ENCODE results near the gene C2CD4D.

C2CD4D gene

GRCh38 chr1:151832318-151832980 is 7.2 kb downstream of the C2CD4D start:
- DNase-seq: no peak

GRCh38 chr1:151831605-151832004 is 8.0 kb downstream of the C2CD4D start, which contains the start of gene RORC:
Gene RORC (minus strand): TSS chr1:151831802. CDS start chr1:151831764, 38 bp downstream.
- no peak for DNase-seq

GRCh38 chr1:151831256-151831591 is 8.4 kb downstream of the C2CD4D start:
- no peak for DNase-seq

- DNase-seq: no peak
Measured at GRCh38 chr1:151830055-151830454, 9.6 kb downstream of the C2CD4D start.

GRCh38 chr1:151829352-151830046 is 10.1 kb downstream of the C2CD4D start:
- no peak for DNase-seq

GRCh38 chr1:151828921-151829320 is 10.7 kb downstream of the C2CD4D start:
- DNase-seq: no peak

- DNase-seq: no peak
Measured at GRCh38 chr1:151827853-151828252, 11.8 kb downstream of the C2CD4D start.

GRCh38 chr1:151825751-151826660 is 13.6 kb downstream of the C2CD4D start:
- DNase-seq: peak; percentile 46

- DNase-seq: no peak
Measured at GRCh38 chr1:151825204-151825603, 14.4 kb downstream of the C2CD4D start.

- no peak for DNase-seq
Measured at GRCh38 chr1:151823175-151823574, 16.4 kb downstream of the C2CD4D start.

- peak; percentile 54 for DNase-seq
Measured at GRCh38 chr1:151822404-151822803, 17.2 kb downstream of the C2CD4D start.

GRCh38 chr1:151820940-151821339 is 18.7 kb downstream of the C2CD4D start:
- DNase-seq: no peak

- DNase-seq: no peak
Measured at GRCh38 chr1:151819976-151820623, 19.5 kb downstream of the C2CD4D start.

- DNase-seq: no peak
Measured at GRCh38 chr1:151819227-151819835, 20.3 kb downstream of the C2CD4D start.

- no peak for DNase-seq
Measured at GRCh38 chr1:151817353-151817730, 22.3 kb downstream of the C2CD4D start.

- no peak for DNase-seq
Measured at GRCh38 chr1:151816548-151817352, 22.9 kb downstream of the C2CD4D start.

- DNase-seq: no peak
Measured at GRCh38 chr1:151815716-151816327, 23.8 kb downstream of the C2CD4D start.

- no peak for DNase-seq
Measured at GRCh38 chr1:151814971-151815545, 24.6 kb downstream of the C2CD4D start.

GRCh38 chr1:151814426-151814825 is 25.2 kb downstream of the C2CD4D start:
- no peak for DNase-seq

GRCh38 chr1:151813271-151813977 is 26.2 kb downstream of the C2CD4D start:
- DNase-seq: no peak
